Psoas muscle (tissue), 8 donors: ENCODE results near the gene SOHLH1. TPM values are rescaled to one million over a fixed set of nuclear protein-coding genes. Genes with fewer than 3 reads are reported as not detected.

Experiments
- ATAC-seq, 4 donors: fragments of 200-7000 bp; cut with Tn5 transposase; one replicate each; pipeline ENCODE4 v1.9.1; 2020; ENCODE audit warnings: moderate library complexity in 3 of 4, mild to moderate bottlenecking in 2 of 4
- DNase-seq, 2 donors: peaks; one replicate each; pipeline ENCODE4 v3.0.0-alpha.2; 2020
- H3K27ac ChIP-seq: fragments of 200-600 bp; one replicate; pipeline ENCODE4 v1.8.0; 2022
- H3K27me3 ChIP-seq, 3 donors: fragments of 200-600 bp in 1 of 3; one replicate each; pipeline versions ENCODE4 v1.6.1 to v1.8.0; 2013 to 2022; ENCODE audit warnings: low read length in 2 of 3, mild to moderate bottlenecking in 2 of 3, moderate library complexity in 1 of 3; ENCODE audit not compliant: insufficient read depth in 3 of 3
- H3K36me3 ChIP-seq, 2 donors: fragments of 200-600 bp in 1 of 2; one replicate each; pipeline versions ENCODE4 v1.6.1 to v1.8.0; 2013 to 2022; ENCODE audit warnings: low read depth in 1 of 2, mild to moderate bottlenecking in 1 of 2, moderate library complexity in 1 of 2; ENCODE audit not compliant: insufficient read depth in 1 of 2
- H3K4me1 ChIP-seq: fragments of 200-600 bp; one replicate; pipeline ENCODE4 v1.8.0; 2022
- H3K4me3 ChIP-seq: fragments of 200-600 bp; one replicate; pipeline ENCODE4 v1.8.0; 2022; ENCODE audit warnings: mild to moderate bottlenecking
- H3K9me3 ChIP-seq: fragments of 200-600 bp; one replicate; pipeline ENCODE4 v1.8.0; 2022
- CTCF ChIP-seq: fragments of 200-600 bp; IDR thresholded peaks from one replicate; pipeline ENCODE4 v1.8.0; 2022; ENCODE audit warnings: antibody characterized with exemption
- WGBS, 3 donors: extraction: QIAGEN DNeasy Blood & Tissue Kit; methylation state at CpG; one replicate each; pipeline versions ENCODE4 v1.1.6 to v1.1.7; 2013; 5-methylcytosine and 5-hydroxymethylcytosine counted together
- intact Hi-C, 2 donors: fragments of 100-400 bp; cut with DNase I; formaldehyde crosslinking; loops; one replicate each; pipeline versions ENCODE4 v1.11.0 to v1.14.2; 2022
- polyA plus RNA-seq, 3 donors: library from polyadenylated mRNA; stranded (reverse); fragments of 200-250 nt; gene quantifications; one replicate each; pipeline ENCODE4 v1.2.3, GENCODE V29; 2013
- total RNA-seq, 4 donors: library from RNA; stranded (reverse); fragmentation: NEBNext Ultra II Directional in 2 of 4; extraction: Animal tissue kit (Norgen Biotek cat#: 25700) in 2 of 4; gene quantifications; one replicate each; pipeline versions ENCODE4 v1.2.1 to v1.2.4, GENCODE V29; 2021 to 2023
- donor health status: healthy with polysubstance abuse.
- donor health status: DM: no; HTN: no; CAD: no; lungs with moderate emphysema.
- donor health status: Bipolar disorder and iron deficiency.
- donor health status: healthy.
- donor health status: DM: yes; HTN: yes; CAD: no.
- donor health status: DM: no; HTN: no; CAD: no.
- donor health status: DM: no; HTN: no; CAD: no.
- donor health status: DM: yes; HTN: yes; CAD: no.

Gene SOHLH1
- total and polyA plus RNA-seq, 7 donors, result not detected

- peak overlapping the region; percentile 77 for H3K27ac ChIP-seq
- WGBS, 3 donors, result 76 to 80% (median 77%) methylated on average over 21 of the region's 21 CpGs
- ATAC-seq, result no peak
- intact Hi-C loops, result no loop called here
- peaks cover 24% of the 10 kb centered on the region for H3K4me1 ChIP-seq
- H3K9me3 ChIP-seq, result no peaks in the 10 kb centered on the region
- peak overlapping the region; percentile 62 for H3K4me3 ChIP-seq
- TF ChIP-seq CTCF, result no peak
- no peaks in the 10 kb centered on the region for H3K27me3 ChIP-seq
- no peaks in the 10 kb centered on the region for H3K36me3 ChIP-seq
- DNase-seq, result no peak
These were observed 45.9 kb upstream of the SOHLH1 start for GRCh38 chr9:135745189-135745588.

DNA sequence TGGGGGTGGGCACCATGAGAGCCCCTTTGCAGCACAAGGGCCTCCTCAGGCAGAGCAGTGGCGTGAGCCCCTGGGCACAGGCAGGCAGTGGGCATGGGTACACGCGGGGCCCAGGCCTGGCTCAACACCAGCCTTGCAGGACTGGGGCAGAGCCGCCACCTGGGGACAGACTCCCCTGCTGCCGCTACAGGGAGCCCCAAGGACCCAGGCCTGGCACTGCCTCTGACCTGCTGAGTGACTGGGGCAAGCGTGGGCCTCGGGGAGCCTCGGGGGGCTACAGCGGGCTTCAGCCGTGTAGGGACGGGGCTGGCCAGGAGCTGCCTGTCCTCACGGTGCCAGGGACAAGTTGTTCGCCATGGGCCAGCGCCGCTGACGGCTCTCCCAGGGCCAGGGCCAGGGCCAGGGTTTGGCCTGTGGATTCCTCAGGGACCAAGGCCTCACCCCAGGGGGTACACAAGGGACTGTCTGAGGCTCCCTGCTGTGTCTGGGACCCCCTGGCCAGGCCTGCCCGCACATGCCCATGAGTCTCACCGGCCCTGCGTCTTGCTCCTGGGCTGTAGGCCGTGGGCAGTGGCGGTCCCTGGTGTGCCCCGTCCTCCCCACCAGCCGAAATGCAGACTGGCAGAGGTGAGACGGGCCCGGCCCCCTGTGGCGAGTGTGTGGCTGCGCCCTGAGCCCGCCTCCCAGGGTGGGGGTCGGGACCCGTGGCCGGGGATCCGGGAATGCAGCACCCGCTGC is 45.2 kb upstream of the SOHLH1 start:
- Histone ChIP-seq H3K4me3 (peak overlapping the region; percentile 62), H3K4me1 (peaks cover 24% of the 10 kb centered on the region), H3K9me3 (no peaks in the 10 kb centered on the region), H3K36me3 (no peaks in the 10 kb centered on the region), H3K27ac (peak overlapping the region; percentile 77), H3K27me3 (no peaks in the 10 kb centered on the region)
- TF ChIP-seq CTCF, result no peak
- intact Hi-C loops, result no loop called here
- WGBS, 3 donors, result 34 to 49% (median 38%) methylated on average over 31 to 33 of the region's 33 CpGs
- ATAC-seq, result peak; percentile 28 to 69 (median 38)
- DNase-seq, result no peak

GRCh38 chr9:135743546-135744332 is 44.5 kb upstream of the SOHLH1 start:
- 22 to 37% (median 28%) methylated on average over 23 to 25 of the region's 25 CpGs for WGBS, 3 donors
- no peaks in the 10 kb centered on the region for H3K36me3 ChIP-seq
- DNase-seq, result peak; percentile 68 to 83
- peak overlapping the region; percentile 62 for H3K4me3 ChIP-seq
- peak overlapping the region; percentile 77 for H3K27ac ChIP-seq
- TF ChIP-seq CTCF, result no peak
- intact Hi-C loops, result no loop called here
- no peaks in the 10 kb centered on the region for H3K27me3 ChIP-seq
- peak; percentile 82 to 87 (median 83) for ATAC-seq
- no peaks in the 10 kb centered on the region for H3K9me3 ChIP-seq
- peaks cover 20% of the 10 kb centered on the region for H3K4me1 ChIP-seq

DNA sequence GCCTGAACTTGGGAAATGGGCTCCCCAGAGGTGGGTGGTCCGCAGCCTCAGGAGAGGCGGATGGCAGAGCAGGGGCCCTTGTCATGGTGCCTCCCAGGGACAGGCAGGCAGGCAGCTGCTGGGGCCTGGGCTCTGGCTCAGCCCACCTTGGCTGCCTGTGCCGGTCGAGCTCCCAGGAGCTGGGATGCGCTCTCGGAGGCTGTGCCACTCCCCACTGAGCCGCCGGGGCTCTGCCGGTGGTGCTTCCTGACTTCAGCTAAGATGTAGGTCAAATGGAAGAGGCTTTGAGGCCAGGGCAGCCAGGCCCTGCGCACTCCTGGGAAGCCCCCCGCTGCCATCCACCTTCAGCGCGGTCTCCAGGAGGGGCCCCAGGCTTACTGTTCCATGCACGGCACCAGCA is 43.7 kb upstream of the SOHLH1 start:
- 75 to 89% (median 78%) methylated on average over 14 of the region's 14 CpGs for WGBS, 3 donors
- no peak for TF ChIP-seq CTCF
- no peaks in the 10 kb centered on the region for H3K36me3 ChIP-seq
- ATAC-seq (no peak), DNase-seq (no peak)
- H3K4me3 ChIP-seq, result no peak overlapping the region
- H3K9me3 ChIP-seq, result no peaks in the 10 kb centered on the region
- H3K4me1 ChIP-seq, result peaks cover 18% of the 10 kb centered on the region
- no peaks in the 10 kb centered on the region for H3K27me3 ChIP-seq
- intact Hi-C loops, result no loop called here
- no peak overlapping the region for H3K27ac ChIP-seq
